ENCODE data around the gene ZNF548.

The ZNF548 gene

DNA sequence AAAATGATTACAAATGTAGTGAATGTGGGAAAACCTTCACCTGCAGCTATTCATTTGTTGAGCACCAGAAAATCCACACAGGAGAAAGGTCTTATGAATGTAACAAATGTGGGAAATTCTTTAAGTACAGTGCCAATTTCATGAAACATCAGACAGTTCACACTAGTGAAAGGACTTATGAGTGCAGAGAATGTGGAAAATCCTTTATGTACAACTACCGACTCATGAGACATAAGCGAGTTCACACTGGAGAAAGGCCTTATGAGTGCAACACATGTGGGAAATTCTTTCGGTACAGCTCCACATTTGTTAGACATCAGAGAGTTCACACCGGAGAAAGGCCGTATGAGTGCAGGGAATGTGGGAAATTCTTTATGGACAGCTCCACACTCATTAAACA is 9.2 kb downstream of the ZNF548 start:
- DNase-seq (ENCODE audit: low read depth in 2 of 2), result no peak

DNA sequence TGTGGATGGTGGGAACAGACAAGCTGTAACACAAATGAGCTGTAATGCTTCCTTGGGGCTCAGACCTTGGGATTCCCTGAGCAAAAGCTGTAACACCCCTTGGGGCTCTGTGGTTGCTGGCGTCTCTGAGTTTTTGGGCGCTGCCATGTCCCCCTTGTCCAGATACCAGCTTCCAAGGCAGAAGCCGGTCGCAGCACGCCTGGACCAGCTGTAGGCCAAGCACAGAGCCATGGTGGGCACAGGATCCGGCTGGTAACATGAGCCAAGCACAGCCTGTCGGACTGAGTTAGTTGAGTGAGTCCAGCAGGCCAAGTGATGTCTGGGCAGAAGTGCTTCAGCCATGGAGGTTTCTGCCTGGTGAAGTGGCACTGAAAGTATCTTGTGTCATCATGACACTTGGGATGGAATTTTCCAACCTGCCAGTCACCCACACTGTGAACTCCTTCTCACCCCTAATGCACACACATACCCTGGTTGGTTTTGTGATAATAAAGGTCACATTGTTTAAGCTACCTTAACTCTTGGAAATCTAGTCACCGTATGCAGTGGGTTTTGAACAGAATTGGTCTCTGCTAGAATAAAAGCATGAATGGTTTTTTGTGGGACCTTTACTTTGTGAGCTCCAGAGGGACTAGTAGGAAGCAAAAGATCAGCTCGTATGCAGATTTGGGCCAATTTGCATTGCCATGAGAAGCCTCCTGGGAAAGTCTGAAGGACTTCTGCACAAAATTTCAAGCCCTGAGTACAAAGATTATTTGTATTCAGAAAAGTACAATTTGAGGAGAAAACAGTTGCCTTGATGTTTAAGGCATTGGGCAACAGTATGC is 14.3 kb downstream of the ZNF548 start:
- DNase-seq (ENCODE audit: low read depth in 2 of 2), result no peak

DNA sequence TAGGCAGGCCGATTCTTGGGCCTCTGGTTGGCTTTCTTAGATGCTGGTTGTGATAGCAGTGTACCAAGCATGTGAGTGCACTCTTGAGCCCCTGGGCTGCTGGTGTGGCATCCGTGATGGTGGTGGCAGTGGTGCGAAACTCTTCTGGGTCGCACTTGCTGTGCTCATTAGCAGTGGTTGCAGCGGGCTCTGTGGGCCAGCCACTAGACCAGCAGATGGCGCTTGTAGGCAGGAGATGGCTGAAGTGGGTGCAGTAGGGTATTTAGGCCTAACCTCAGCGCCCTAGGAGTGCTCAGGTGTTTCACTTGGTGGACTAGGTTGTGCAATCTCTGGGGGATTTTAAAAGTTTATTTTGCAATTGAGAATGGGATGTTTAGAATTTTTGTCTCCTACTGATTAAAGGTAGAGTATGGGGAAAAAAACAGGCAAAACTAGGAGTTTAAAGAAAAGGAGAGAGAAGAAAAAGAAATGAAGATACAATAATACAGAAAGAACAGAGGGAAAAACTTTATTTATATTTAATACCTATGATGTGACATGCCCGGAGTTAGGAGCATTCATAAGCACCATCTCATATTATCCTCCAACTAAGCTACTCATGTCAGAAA is 17.0 kb downstream of the ZNF548 start:
- peak; percentile 55 to 63 for DNase-seq (ENCODE audit: low read depth in 2 of 2)

- DNase-seq (ENCODE audit: low read depth in 2 of 2), result peak; percentile 84 to 87
Observed at GRCh38 chr19:57410877-57411671, 21.4 kb downstream of the ZNF548 start, which contains the start of gene ZNF17. ZNF17 (plus strand) TSS chr19:57411161; CDS start chr19:57413616, 2,455 bp downstream.

GRCh38 chr19:57419439-57419838 is 29.8 kb downstream of the ZNF548 start:
- DNase-seq (ENCODE audit: low read depth in 2 of 2), result no peak

- no peak for DNase-seq (ENCODE audit: low read depth in 2 of 2)
Observed at GRCh38 chr19:57421037-57421436, 31.4 kb downstream of the ZNF548 start.

- DNase-seq (ENCODE audit: low read depth in 2 of 2), result no peak
Observed at GRCh38 chr19:57434386-57435061, 44.9 kb downstream of the ZNF548 start.

DNA sequence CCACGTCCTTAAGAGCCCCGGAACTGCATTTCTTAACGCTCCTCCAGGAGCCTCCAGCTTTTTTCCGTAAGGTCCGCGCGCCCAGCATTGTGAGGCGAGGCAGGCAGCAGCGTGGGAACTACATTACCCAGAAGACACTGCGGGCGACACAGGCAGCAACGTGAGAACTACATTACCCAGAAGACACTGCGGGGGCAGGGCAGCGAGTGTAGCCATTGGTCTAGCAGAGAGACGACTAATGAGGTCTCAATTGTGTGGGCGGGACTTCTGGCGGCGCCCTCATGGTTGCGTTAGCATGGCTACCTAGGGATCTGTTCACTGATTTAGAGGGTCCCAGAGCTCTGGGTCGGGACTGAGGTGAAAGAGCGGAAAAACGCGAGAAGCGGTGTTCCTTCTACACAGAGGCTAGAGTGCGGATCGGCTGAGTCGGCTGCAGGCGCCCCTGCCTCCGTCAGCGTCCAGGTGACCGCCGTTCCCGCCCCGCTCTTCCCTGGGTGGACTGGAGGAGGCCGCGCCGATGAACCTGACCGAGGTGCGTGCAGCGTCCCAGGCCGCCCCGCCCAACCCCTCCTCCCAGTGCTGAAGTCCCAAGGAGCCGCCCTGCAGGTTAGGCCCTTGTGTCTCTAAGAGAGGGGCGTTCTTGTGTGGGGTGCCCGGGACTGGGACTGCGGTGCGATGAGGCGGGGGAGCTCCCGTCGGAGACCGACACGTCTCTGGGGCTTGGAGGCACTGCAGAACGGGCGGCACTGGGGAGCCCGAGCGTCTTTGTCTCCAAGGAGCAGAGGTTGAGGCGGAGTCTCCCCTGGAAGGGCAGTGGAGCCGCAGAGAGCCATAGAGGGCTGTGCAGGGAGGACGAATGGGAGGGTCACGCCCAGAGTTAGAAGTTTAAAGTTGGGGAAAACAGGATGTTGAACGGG is 45.7 kb downstream of the ZNF548 start, which contains the start of gene ZNF749:
Gene ZNF749 (plus strand): TSS at position 264 of the 917 bp plus-strand sequence. CDS start 254 bp downstream, at position 518.
- DNase-seq (ENCODE audit: low read depth in 2 of 2), result peak; percentile 86 to 94

DNA sequence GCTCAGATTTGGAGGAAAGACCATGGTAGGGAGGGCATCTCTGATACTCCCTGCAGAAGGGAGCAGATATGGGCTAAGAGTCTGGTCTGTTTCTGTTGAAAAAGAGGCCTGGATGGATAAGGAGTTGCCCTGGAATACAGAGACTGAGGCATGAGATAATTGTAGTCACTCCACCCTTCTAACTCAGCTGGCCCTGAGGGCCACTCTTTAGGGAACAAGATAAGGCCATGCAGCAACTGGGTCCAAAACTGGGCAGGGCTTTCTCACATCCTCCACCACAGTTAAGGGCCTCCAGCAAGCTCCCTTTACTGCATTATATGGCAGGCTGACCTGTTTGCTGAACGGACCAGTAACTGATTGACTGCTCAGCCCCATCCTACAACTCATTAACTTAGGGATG is 46.8 kb downstream of the ZNF548 start:
- no peak for DNase-seq (ENCODE audit: low read depth in 2 of 2)

- DNase-seq (ENCODE audit: low read depth in 2 of 2), result no peak
Observed at GRCh38 chr19:57437931-57438330, 48.3 kb downstream of the ZNF548 start.

DNA sequence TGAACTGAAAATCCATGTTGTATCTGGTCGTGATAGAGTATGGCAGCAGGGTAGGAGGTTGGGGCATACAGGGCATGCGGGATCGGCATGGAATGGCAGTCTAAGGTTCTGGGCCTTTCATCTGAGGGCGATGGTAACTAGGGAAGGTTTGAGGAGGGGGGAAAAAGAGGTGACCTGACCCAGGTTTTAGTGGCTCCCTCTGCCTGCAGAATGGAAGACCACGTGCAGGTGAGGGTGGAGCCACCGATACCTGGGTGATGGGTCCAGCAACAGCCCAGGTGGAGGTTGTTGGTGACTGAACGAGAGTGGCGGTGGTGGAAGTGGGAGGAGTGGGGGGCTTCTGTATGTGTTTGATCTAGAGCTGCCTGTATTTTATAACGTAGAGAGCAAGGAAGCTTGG is 49.3 kb downstream of the ZNF548 start:
- no peak for DNase-seq (ENCODE audit: low read depth in 2 of 2)

- no peak for DNase-seq (ENCODE audit: low read depth in 2 of 2)
Observed at GRCh38 chr19:57441979-57442752, 52.5 kb downstream of the ZNF548 start.

DNA sequence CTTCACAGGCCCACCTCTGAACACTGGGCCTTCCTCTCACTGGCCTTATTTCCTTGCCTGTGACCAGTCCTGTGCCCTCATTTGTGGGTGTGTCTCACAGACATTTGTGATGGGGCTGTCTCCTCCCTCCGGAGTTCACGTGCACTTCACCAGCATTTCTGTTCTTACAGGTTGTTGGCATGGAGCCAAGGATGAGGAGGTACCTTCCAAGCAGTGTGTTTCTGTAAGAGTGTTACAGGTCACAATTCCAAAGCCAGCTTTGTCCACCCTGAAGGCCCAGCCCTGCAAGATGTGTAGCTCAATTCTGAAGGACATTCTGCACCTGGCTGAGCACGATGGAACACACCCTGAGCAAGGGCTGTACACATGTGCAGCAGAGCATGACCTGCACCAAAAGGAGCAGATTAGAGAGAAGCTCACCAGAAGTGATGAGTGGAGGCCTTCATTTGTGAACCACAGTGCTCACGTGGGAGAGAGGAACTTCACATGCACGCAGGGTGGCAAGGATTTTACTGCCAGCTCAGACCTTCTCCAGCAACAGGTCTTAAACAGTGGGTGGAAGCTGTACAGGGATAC is 53.6 kb downstream of the ZNF548 start:
- DNase-seq (ENCODE audit: low read depth in 2 of 2), result no peak

DNA sequence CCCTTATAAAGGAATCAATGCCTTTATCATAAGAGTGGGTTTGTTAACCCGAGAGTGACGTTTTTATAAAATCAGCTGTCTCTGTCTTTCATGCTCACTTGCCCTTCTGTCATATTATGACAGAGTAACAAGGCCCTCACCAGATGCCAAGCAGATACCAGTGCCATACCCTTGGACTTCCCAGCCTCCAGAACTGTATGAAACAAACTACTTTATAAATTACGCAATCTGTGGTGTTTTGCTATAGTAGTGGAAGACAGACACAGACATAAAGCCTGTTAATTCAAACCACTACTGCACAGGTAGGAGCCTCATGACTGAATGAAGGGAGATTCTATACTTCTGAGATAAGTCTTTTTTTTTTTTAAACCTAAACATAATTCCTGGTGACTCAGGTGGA is 62.7 kb downstream of the ZNF548 start:
- no peak for DNase-seq (ENCODE audit: low read depth in 2 of 2)

Data from stimulated activated CD4-positive, alpha-beta T cell treated with anti-CD3 and anti-CD28 coated beads, Interleukin-1b, Interleukin-23, amount 100 ng/mL, for 4 hours (primary cell).